Astrocyte (in vitro differentiated cells and primary cell): ENCODE results near the gene AARSD1. TPM values are rescaled to one million over a fixed set of nuclear protein-coding genes. Genes with fewer than 3 reads are reported as not detected.
"Not testable (repeated sequence)": the region's sequence is repeated elsewhere in the genome, so short reads cannot be mapped to it uniquely, and the experiment has no call there.

ENCODE experiments used
- DNase-seq: peaks from one replicate; pipeline ENCODE4 v3.0.0-alpha.2; 2010; ENCODE audit warnings: low read depth
- FAIRE-seq: peaks from 2 replicates; lab custom pipeline; 2011; peaks lifted over from hg19 to GRCh38; lab: Jason Lieb, UNC
- H2AFZ ChIP-seq: 2 replicates; pipeline ENCODE4 v1.6.0; 2012; ENCODE audit warnings: low read depth, low read length, inconsistent platforms
- H3K27ac ChIP-seq: 2 replicates; pipeline ENCODE4 v1.5.1; 2011; ENCODE audit warnings: low read depth, low read length, inconsistent platforms
- H3K27me3 ChIP-seq: 2 replicates; pipeline ENCODE4 v1.6.0; 2011; ENCODE audit warnings: low read length, inconsistent platforms; ENCODE audit not compliant: insufficient read depth
- H3K36me3 ChIP-seq: 2 replicates; pipeline ENCODE4 v1.5.1; 2011; ENCODE audit warnings: low read length, inconsistent platforms; ENCODE audit not compliant: insufficient read depth
- H3K4me1 ChIP-seq: 2 replicates; pipeline ENCODE4 v1.5.1; 2011; ENCODE audit warnings: low read length, inconsistent platforms; ENCODE audit not compliant: insufficient read depth
- H3K4me2 ChIP-seq: 2 replicates; pipeline ENCODE4 v1.6.0; 2012; ENCODE audit warnings: low read length, inconsistent platforms
- H3K4me3 ChIP-seq: 2 replicates; pipeline ENCODE4 v1.5.1; 2011; ENCODE audit warnings: low read depth, mild to moderate bottlenecking, low read length, inconsistent platforms; ENCODE audit not compliant: insufficient read depth
- H3K79me2 ChIP-seq: 2 replicates; pipeline ENCODE4 v1.6.0; 2012; ENCODE audit warnings: mild to moderate bottlenecking, low read length, inconsistent platforms; ENCODE audit not compliant: insufficient read depth
- H3K9ac ChIP-seq: 2 replicates; pipeline ENCODE4 v1.6.0; 2012; ENCODE audit warnings: mild to moderate bottlenecking, low read length, inconsistent platforms
- H3K9me3 ChIP-seq: 2 replicates; pipeline ENCODE4 v1.5.1; 2012; ENCODE audit warnings: low read depth, mild to moderate bottlenecking, low read length, inconsistent platforms; ENCODE audit not compliant: insufficient read depth
- H4K20me1 ChIP-seq: 2 replicates; pipeline ENCODE4 v1.6.0; 2012; ENCODE audit warnings: low read length, inconsistent platforms; ENCODE audit not compliant: insufficient read depth
- H3K27ac Mint-ChIP-seq: one replicate; pipeline ENCODE4 v1.8.0; 2021; ENCODE audit warnings: mild to moderate bottlenecking, mixed read lengths; ENCODE audit not compliant: unreplicated experiment
- H3K27me3 Mint-ChIP-seq: one replicate; pipeline ENCODE4 v1.8.0; 2021; ENCODE audit warnings: low read depth, mixed read lengths; ENCODE audit not compliant: unreplicated experiment
- H3K36me3 Mint-ChIP-seq: one replicate; pipeline ENCODE4 v1.8.0; 2021; ENCODE audit warnings: low read depth, mixed read lengths; ENCODE audit not compliant: unreplicated experiment
- H3K4me1 Mint-ChIP-seq: one replicate; pipeline ENCODE4 v1.8.0; 2021; ENCODE audit warnings: low read depth, mixed read lengths; ENCODE audit not compliant: unreplicated experiment
- H3K4me3 Mint-ChIP-seq: one replicate; pipeline ENCODE4 v1.8.0; 2021; ENCODE audit warnings: mild to moderate bottlenecking, moderate library complexity, mixed read lengths; ENCODE audit not compliant: unreplicated experiment
- H3K9me3 Mint-ChIP-seq: one replicate; pipeline ENCODE4 v1.8.0; 2021; ENCODE audit warnings: mild to moderate bottlenecking, mixed read lengths; ENCODE audit not compliant: unreplicated experiment
- EZH2 ChIP-seq: IDR thresholded peaks from 2 replicates; pipeline ENCODE4 v1.6.1; 2012; ENCODE audit warnings: mild to moderate bottlenecking, low read length, inconsistent platforms; ENCODE audit not compliant: insufficient read depth
- total RNA-seq: library from RNA; stranded (reverse); gene quantifications from 2 replicates; pipeline ENCODE4 v1.2.1, GENCODE V29; 2021
- TF ChIP-seq, protein P1 (sequence below): IDR thresholded peaks from 2 replicates; pipeline ENCODE4 v1.5.1; 2011; ENCODE audit warnings: low read depth, mild to moderate bottlenecking, inconsistent platforms, low read length, moderate library complexity; ENCODE audit not compliant: insufficient read depth

Gene AARSD1
- total RNA-seq, 1 donor from 2014 or later: 42.8 TPM

DNA sequence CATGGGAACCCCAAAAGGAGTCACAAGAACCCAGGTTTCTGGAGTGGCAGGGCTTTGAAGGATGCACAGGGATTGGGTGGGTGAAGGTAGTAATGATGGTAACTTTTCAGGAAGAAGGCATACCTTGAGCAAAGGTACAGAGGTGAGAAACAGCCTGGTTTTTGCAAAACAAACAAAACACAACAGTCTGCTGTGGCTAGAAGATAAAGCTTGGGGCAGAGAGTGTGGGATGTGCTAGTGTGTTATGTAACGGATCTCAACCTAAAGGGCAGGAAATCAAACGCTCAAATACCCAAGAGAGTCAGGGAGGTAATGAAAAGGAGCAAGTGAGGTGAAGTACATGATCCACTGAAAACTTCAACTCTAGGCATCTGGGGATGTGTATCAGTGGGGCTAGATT lies 11.0 kb upstream of the AARSD1 start:
- no peak for TF ChIP-seq EZH2
- TF ChIP-seq, protein P1, sequence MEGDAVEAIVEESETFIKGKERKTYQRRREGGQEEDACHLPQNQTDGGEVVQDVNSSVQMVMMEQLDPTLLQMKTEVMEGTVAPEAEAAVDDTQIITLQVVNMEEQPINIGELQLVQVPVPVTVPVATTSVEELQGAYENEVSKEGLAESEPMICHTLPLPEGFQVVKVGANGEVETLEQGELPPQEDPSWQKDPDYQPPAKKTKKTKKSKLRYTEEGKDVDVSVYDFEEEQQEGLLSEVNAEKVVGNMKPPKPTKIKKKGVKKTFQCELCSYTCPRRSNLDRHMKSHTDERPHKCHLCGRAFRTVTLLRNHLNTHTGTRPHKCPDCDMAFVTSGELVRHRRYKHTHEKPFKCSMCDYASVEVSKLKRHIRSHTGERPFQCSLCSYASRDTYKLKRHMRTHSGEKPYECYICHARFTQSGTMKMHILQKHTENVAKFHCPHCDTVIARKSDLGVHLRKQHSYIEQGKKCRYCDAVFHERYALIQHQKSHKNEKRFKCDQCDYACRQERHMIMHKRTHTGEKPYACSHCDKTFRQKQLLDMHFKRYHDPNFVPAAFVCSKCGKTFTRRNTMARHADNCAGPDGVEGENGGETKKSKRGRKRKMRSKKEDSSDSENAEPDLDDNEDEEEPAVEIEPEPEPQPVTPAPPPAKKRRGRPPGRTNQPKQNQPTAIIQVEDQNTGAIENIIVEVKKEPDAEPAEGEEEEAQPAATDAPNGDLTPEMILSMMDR: no peak

DNA sequence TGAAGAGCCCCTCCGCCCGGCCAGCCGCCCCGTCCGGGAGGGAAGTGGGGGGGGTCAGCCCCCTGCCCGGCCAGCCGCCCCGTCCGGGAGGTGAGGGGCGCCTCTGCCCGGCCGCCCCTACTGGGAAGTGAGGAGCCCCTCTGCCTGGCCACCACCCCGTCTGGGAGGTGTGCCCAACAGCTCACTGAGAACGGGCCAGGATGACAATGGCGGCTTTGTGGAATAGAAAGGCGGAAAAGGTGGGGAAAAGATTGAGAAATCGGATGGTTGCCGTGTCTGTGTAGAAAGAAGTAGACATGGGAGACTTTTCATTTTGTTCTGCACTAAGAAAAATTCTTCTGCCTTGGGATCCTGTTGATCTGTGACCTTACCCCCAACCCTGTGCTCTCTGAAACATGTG lies 9.1 kb upstream of the AARSD1 start:
- not testable (repeated sequence) for H3K4me2 ChIP-seq, DNase-seq, H3K9ac ChIP-seq, H3K36me3 Mint-ChIP-seq, H3K27ac ChIP-seq, H2AFZ ChIP-seq, H3K4me3 Mint-ChIP-seq, H3K9me3 ChIP-seq, H3K27ac Mint-ChIP-seq, H3K4me3 ChIP-seq, H3K9me3 Mint-ChIP-seq, H3K4me1 ChIP-seq, H4K20me1 ChIP-seq, H3K27me3 ChIP-seq, H3K36me3 ChIP-seq, FAIRE-seq, H3K4me1 Mint-ChIP-seq, H3K79me2 ChIP-seq, H3K27me3 Mint-ChIP-seq

More for the DNA sequence above, 11.0 kb upstream of the AARSD1 start:
- no peak overlapping the region for H3K4me3 Mint-ChIP-seq
- Histone ChIP-seq H3K9me3 (no peaks in the 10 kb centered on the region), H3K4me3 (no peak overlapping the region), H3K27ac (no peak overlapping the region), H3K27me3 (no peaks in the 10 kb centered on the region), H3K4me2 (no peak overlapping the region), H3K4me1 (peaks cover 10% of the 10 kb centered on the region), H2AFZ (no peak overlapping the region), H3K9ac (no peak overlapping the region), H3K36me3 (no peaks in the 10 kb centered on the region), H3K79me2 (no peaks in the 10 kb centered on the region), H4K20me1 (no peaks in the 10 kb centered on the region)
- peaks cover 7% of the 10 kb centered on the region for H3K4me1 Mint-ChIP-seq
- peaks cover 6% of the 10 kb centered on the region for H3K36me3 Mint-ChIP-seq
- FAIRE-seq: no peak
- no peaks in the 10 kb centered on the region for H3K9me3 Mint-ChIP-seq
- no peaks in the 10 kb centered on the region for H3K27me3 Mint-ChIP-seq
- no peak overlapping the region for H3K27ac Mint-ChIP-seq
- DNase-seq: no peak

DNA sequence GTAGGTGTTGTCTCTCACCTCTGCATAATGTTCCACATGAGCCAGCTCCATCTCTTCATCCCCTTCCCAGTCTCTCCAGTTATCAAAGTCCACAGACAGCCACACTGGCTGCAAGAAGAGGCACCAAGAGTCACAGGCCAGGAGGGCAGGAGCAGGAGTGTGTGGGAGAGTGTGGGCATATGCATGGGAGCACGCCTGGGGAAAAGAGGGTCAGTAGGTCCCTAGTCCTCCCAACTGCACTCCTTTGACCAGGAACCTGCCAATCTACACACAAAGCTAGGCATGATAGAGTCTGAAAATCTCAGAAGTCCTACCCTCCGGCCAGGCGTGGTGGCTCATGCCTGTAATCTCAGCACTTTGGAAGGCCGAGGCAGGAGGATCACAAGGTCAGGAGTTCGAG lies 7.3 kb upstream of the AARSD1 start:
- no peak overlapping the region for H3K4me2 ChIP-seq
- DNase-seq (no peak), FAIRE-seq (no peak)
- Mint-ChIP-seq H3K4me3 (no peak overlapping the region), H3K27ac (no peak overlapping the region), H3K36me3 (peaks cover 6% of the 10 kb centered on the region), H3K4me1 (no peaks in the 10 kb centered on the region), H3K27me3 (no peaks in the 10 kb centered on the region), H3K9me3 (no peaks in the 10 kb centered on the region)
- no peak overlapping the region for H3K27ac ChIP-seq
- no peaks in the 10 kb centered on the region for H3K79me2 ChIP-seq
- H3K9ac ChIP-seq: no peak overlapping the region
- no peaks in the 10 kb centered on the region for H3K4me1 ChIP-seq
- no peaks in the 10 kb centered on the region for H3K9me3 ChIP-seq
- no peak overlapping the region for H2AFZ ChIP-seq
- no peaks in the 10 kb centered on the region for H3K27me3 ChIP-seq
- H4K20me1 ChIP-seq: no peaks in the 10 kb centered on the region
- TF ChIP-seq EZH2: no peak
- TF ChIP-seq, protein P1: no peak
- no peaks in the 10 kb centered on the region for H3K36me3 ChIP-seq
- no peak overlapping the region for H3K4me3 ChIP-seq
